HG03039 (cell line): Measurements from ENCODE around the gene SYMPK.
"Not testable (repeated sequence)": the region's sequence is repeated elsewhere in the genome, so short reads cannot be mapped to it uniquely, and the experiment has no call there.

Experiments used
- ATAC-seq: cut with Tn5 transposase; IDR thresholded peaks from one replicate; pipeline ENCODE4 v1.9.1; 2021; ENCODE audit warnings: mild to moderate bottlenecking, moderate library complexity; ENCODE audit not compliant: unreplicated experiment

The SYMPK gene

DNA sequence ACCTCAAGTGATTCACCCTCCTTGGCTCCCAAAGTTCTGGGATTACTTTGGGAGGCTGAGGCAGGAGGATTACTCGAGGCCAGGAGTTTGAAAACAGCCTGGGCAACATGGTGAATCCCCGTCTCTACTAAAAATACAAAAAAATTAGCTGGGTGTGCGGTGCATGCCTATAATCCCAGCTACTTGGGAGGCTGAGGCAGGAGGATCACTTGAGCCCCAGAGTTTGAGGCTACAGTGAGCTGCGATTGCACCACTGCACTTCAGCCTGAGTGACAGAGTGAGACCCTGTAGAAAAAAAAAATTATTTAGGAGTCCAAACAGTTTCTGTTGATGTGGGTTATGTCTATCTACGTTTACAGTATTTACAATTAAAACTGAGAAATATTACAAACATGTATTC is 7.9 kb upstream of the SYMPK start:
- ATAC-seq: no peak

DNA sequence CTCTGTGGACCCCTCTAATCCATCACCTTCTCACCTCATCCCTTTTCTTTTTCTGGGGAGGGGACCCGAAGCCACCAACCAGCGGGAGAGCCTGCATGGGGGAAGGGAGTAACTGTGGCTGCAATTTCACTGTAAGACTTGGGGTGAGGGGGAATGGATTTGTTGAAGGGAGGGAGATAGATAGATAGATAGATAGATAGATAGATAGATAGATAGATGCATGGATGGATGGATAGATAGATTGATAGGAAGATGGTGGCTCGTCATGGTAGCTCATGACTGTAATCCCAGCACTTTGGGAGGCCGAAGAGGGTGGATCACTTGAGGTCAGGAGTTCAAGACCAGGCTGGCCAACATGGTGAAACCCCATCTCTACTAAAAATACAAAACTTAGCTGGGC is 4.3 kb upstream of the SYMPK start:
- not testable (repeated sequence) for ATAC-seq

DNA sequence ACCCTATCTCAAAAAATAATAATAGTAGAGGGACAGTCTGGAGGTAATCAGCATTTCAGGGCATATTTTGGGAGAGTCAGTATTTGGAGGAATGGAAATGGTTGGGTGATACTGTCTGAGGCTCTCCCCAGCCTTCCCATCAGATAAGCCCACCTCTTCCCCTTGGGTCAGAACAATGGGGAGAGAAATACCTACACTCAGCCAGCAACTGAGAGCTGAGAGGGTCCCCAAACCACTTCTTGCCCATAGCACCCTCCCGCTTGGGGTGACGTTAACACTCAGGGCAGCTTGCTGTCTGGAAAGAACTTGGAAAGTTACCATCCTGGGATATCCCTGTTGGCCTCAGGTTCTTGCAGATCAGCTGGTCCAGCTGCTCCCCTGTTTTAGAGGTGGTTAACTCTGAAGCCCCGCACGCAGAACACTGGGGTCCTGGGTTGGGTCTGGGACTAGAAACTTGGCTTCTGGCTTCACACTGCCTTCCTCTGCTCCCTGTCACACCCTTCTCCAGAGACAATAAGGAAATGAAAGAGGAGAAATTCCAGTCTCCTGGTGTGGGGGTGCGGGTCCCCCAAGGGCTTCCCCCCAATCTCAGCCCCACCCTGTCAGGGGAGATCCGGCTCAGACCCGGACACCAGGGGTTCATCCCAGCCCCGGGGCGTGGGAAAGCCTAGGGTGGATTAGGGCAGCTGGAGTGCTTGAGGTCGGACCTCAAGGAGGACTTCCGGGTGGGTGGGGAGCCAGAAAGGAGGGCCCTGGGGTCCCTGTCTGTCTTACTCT is 3.6 kb upstream of the SYMPK start:
- no peak for ATAC-seq

DNA sequence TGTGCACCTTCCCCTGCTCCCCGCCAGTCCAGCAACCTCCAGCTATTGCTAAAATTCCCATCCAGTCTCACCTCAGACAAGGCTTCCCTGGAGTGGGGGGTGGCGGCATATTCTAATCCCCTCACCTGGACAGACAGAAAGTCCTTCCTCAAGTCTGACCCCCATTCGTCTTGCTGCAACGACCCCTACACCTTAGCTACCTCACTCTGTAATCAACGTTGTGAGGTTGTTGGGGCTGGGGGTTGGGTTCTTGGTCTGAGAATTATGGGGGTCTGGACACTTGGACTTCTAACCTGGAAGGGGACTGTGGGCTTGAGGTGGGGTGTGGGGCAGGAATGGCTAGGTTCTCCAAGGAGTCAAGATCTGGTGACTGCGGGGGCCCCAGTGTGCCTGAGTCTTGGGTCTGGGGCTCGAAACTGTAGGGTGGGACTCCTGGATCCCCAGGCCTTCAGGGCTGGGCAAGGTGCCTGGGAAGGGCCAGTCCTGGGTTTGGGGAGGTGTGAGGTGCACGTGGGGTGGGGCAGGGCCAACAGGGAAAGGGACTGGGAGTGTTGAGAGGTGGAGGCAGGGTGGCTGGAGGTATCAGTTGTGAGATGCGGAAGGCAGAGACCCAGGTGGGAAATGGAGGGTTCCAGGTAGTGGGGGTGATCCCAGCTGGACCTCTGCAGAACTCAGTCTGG is 2.5 kb upstream of the SYMPK start:
- ATAC-seq: no peak

DNA sequence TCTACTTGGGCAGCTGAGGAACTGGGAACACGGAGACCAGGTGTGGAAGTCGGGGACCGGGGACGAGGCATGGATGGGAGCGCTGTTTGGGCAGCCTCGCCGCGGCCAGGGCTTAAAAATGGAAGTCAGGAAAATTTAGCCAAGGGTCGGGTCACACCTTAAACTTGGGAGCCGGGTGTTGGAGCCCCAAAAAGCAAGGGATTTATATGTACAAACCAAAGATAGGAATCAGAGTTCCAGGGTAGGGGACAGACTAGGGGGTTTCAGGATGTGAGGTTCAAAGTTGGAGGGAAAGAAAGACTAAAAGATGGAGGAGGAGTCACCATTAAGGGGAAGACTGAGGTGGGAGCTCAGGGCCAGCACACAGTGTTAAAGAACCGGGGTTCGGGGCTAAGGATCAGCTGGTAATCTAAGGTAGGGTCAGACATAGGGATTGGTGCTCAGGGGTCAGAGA is 1.7 kb upstream of the SYMPK start:
- ATAC-seq: no peak

- no peak for ATAC-seq
Observed at GRCh38 chr19:45863840-45864628, 1.1 kb upstream of the SYMPK start, which contains the start of gene FOXA3. TSS of gene FOXA3 (plus strand) at chr19:45864326. CDS start at chr19:45864457, 131 bp downstream.

DNA sequence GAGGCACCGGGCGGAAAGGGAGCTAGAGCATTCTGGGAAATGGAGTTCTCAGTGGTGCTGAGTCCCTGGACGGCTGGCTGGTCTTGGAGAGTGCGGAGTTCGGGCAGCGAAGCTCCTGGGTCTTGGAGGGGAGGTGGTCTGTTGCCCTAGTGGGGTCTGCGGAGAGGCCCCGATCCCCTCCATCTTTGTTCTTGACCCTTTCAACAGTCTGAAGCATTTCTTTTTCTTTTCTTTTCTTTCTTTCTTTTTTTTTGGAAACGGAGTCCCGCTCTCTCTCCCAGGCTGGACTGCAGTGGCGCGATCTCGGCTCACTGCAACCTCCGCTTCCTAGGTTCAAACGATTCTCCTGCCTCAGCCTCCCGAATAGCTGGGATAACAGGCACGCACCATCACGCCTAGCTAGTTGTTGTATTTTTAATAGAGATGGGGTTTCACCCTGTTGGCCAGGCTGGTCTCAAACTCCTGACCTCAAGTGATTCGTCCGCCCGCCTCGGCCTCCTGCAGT is 440 bp upstream of the SYMPK start:
- no peak for ATAC-seq

- ATAC-seq: no peak
Observed at GRCh38 chr19:45862271-45862563, 730 bp downstream of the SYMPK start.

GRCh38 chr19:45860359-45861259 is 2.3 kb downstream of the SYMPK start:
- ATAC-seq: no peak

DNA sequence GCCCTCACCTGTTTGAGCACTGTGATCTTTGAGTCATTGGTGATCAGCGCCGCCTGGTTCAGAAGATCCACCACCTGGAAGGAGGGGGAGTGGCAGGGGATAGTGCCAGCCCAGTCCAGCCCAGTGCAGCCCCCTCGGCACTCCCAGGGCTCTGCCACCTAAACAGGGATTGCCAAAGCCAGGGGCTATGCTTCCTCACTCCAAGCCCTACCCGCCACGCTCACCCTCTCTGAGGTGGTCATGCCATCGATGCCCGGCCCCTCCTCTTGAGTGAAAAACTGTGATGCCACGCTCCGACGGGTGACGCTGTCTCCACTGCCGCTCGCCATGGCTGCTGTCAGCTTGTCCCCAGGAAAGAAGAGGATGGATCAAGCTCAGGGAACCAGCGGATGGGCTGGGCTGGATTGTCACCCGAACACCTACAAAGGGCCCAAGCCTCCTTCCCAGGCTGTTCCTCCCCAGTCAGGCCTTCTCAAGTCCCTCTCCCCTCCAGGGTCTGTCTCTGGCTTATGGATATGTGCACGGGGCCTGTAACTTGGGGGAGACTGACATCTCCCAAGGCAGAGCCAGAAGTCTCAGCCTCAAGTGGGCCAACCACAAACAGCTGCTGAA is 8.7 kb downstream of the SYMPK start:
- ATAC-seq: no peak

- no peak for ATAC-seq
Observed at GRCh38 chr19:45852983-45853382, 10.0 kb downstream of the SYMPK start.

DNA sequence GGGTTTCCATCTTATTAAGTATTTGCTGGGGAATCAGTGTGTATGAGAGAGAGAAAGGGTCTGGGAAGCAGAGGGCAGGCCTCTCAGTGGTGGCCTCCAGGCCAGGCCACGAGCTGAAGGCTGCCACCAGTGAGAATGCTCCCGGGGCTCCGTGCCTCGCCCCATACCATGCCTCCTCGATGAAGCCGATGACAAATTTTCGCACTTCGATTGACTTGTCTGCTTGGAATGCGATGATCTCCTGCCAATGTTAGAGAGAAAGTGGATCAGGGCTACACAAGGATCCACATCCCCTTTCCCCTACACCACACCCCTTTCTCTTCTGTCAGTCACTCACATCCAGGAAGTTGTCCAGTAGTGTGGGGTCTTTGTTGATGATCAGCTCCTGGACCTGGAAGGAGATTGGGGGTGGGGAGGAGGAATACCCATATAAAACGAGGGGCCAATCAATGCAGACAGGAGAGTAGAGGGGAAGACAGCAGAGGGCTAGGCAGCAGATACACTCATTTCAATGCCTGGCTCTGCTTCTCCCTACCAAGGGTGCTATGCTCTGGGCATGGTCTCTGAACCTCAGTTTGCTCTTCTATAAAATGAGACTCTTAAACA is 10.7 kb downstream of the SYMPK start:
- no peak for ATAC-seq

- no peak for ATAC-seq
Observed at GRCh38 chr19:45848922-45849321, 14.0 kb downstream of the SYMPK start.

GRCh38 chr19:45847663-45848062 is 15.3 kb downstream of the SYMPK start:
- no peak for ATAC-seq

- ATAC-seq: no peak
Observed at GRCh38 chr19:45842198-45842597, 20.7 kb downstream of the SYMPK start.

- ATAC-seq: no peak
Observed at GRCh38 chr19:45834970-45835369, 28.0 kb downstream of the SYMPK start.

DNA sequence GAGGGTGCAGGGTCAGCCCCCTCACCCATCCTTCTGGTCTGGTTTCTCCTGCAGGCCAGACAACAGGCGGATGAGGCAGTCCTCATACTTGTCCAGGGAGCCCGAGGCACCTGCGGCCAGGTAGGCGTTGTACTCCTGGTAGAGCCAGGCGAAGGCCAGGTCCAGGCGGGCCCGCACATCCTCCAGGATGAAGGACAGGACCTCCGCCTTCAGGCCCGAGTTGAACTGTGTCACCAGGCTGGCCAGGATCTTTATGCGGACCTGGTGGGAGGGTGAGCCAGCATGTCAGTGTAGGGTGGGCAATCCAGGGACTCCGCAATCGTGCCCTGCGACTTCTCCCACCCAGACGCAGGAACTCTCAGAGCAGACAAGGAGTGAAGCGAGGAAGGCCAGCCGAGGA is 34.0 kb downstream of the SYMPK start:
- ATAC-seq: no peak

DNA sequence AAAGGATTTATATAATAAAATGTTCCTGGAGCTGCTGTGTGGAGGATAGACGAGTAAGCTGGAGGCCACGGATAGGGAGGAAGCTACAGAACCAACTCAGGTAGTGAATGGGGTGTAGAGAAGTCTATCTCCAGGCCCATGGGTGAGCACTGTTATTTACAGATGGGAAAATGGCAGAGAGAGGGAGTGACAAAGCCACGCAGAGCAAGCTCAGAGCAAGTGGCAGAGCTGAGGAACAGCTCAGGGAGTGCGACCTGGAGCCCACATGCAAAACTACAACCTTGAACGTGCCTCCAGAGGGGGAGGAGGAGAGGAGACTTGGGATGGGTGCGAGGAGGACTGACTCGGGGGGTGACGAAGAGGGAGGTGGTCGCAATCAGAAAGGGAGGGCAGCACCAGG is 34.4 kb downstream of the SYMPK start:
- ATAC-seq: no peak

- ATAC-seq: no peak
Observed at GRCh38 chr19:45827459-45828093, 35.4 kb downstream of the SYMPK start.
